NCI-H69 (cell line): ENCODE data around the gene AGT.
"Not testable (repeated sequence)": the region's sequence is repeated elsewhere in the genome, so short reads cannot be mapped to it uniquely, and the experiment has no call there.

Source experiments
- DNase-seq: peaks from one replicate; lab custom pipeline; 2025; lab: John Stamatoyannopoulos, UW

AGT gene

DNA sequence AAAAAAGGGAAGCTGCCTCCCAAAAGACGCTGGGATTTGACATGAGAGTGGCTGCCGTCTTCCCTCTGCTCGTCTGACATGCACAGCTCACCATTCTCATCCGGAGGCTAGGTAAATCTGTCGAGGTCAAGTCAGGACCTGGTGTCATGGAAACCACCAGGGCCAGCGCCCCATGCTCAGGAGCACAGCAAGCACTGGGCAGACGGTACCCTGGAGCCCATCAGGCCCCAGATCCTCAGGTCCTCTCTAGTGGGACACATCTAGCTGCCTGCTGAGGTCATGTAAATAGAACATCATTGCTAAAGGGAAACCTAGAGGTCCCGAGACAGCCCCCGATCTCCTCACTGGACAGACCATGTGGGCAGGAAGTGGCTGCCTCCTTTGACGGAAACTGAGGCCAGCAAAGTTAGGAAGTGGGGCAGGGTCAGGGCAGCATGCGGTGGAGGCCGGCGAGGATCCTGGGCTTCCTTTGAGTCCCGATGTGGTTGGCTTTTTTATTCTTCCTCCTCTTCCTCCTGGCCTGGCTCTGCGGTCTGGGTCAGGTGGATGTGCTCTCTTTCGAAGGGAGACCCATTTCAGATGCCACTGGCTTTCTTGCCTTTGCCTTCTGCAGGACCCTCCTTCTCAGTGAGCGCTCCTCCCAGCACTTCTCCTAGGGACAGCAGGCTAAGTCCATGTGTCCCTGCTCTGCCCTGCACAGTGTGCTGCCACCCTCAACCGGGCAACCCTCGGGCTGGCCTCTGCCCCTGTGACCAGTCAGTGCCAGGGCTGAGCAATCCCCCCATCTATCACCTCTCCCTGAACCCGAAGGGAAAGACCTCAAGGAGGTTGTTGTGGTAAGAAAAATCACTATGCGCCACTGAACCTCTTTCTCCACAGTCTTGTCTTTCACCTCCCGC lies 5.9 kb downstream of the AGT start:
- DNase-seq, result no peak

DNA sequence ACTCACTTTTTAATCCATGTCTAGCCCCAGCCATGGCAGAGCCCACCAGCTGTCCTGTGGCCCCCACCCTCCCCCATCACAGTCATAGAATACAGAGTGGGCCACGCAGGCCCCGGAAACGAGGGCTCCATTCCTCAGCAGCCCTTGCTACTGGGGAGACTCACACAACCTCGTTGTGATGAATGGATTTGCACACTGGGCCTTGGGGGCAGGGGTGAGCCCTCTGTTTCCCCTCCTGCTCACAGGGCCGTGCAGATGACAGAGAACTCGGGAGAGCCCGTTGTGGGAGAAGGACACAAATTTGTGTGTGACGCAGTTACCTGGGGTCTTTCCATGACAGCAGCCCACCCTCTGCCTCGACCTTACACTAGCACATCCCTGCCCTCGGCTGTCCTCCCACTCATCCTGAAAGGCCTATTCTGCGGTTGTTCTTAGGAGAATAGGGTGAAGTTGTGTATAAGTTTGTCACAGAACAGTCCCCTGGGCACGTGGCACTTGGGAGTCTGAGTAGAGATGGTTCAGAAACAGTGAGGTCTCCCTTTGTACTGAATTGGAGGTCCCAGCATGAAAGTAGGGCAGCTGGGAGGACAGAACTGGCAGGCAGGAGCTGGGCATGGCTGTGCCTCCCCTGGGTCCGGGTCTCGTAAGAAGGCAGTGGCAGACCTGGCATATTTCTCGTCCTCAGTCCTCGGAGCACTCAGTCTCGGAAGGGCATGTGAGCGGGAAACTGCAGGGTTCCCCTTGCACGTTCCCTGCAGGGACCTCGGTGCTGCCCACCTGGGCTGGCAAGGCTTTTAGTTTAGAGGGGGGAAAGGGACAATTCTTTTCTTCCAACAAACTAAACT lies 6.8 kb downstream of the AGT start:
- no peak for DNase-seq

DNA sequence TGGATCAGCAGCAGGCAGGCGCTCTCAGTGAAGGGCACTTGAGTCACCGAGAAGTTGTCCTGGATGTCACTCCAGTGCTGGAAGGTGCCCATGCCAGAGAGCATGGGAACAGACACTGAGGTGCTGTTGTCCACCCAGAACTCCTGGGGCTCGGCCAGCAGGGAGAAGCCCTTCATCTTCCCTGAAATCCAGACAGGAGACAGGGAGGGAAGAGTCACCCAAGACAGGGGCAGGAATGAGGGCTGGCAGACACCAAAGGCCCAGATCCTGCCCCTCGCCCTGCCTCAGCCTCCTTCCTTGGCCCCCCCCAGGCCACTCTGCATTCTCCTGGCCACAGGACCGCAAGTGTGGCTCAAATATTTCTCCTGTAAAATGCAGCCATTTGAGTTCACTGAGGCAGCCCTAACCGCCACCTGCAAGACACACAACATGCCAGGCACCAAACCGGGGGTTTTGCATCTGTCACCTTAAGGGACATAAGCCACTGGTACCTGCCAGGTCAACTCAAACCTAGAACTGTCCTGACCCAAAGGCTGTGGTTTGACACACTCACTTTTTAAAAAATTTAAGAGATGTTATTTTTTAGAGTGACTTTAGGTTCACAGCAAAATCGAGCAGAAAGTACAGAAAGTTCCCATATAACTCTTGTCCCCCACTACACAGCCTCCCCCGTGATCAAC lies 7.8 kb downstream of the AGT start:
- DNase-seq, result no peak

DNA sequence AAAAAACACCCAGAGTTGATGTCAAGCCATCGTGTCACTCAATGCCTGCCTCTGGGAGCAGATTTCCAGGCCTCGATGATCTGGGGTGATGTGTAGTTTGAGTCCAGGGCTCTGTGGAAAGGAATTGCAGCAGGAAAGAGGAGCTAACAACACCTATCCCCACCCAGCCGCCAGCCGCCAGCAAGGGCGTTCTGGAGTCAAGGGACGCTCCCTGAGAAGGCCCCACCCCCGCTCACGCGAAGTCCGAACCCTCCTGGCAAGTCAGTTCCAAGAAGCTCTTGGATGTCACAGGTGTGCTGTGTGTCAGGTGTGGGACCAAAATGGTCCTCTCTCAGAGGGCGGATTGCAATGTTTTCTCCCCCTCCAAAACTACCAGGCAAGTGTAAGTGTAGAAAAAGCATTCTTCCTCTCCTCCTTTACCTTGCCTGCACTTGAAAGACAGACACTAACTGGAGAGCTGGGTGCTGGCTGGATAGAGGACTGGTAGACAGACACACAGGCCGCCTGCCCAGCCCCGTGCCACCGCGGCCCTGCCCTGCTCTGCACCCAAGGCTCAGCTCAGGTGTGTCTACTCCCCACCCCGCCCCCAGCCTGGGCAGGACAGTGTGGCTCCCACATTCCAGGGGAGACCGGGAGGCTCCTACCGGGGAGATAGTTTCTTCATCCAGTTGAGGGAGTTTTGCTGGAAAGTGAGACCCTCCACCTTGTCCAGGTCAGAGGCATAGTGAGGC lies 8.5 kb downstream of the AGT start:
- no peak for DNase-seq

DNA sequence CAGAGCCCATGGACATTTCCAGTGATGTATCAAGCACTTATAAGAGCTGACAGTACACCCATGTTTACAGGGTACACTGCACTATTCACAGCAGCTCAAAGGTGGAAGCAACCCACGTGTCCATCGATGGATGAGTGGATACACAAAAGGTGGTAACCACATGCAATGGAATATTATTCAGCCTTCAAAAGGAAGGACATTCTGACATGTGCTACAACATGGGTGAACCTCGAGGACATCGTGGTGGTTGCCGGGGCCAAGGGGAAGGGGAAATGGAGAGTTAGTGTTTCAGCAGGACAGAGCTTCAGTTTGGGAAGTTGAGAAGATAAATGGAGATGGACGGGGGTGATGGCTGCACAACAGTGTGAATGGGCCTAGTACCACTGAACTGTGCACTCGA lies 9.1 kb downstream of the AGT start:
- DNase-seq, result no peak

DNA sequence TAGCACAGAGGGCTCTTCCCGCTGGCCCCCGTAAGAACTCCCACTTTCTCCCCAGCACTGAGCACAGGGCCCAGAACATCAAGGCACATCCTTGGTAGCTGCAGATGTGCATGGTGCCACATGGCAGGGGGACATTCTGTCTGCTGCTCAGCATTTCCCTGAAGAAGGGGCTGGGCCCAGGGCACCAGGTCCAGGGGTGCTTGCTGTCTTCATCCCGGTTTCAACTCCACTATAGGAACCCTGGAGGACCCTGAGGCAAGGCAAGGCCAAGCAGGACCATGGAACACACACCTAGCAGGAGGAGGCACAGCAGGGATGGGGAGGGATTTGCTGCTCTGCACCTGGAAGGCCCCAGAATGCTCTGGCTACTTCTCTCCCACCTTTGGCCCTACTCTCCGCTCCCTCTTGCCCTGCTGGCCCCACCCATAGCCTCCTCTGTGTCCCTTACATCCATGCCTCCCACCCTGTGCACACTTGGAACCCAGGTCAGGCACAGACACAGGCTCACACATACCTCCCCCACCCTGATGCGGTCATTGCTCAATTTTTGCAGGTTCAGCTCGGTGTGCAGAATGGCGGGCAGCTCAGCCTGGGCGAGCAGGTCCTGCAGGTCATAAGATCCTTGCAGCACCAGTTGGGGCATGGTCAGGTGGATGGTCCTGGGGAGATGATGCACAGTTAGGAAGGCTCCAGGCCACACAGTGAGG lies 10.1 kb downstream of the AGT start:
- DNase-seq, result no peak

DNA sequence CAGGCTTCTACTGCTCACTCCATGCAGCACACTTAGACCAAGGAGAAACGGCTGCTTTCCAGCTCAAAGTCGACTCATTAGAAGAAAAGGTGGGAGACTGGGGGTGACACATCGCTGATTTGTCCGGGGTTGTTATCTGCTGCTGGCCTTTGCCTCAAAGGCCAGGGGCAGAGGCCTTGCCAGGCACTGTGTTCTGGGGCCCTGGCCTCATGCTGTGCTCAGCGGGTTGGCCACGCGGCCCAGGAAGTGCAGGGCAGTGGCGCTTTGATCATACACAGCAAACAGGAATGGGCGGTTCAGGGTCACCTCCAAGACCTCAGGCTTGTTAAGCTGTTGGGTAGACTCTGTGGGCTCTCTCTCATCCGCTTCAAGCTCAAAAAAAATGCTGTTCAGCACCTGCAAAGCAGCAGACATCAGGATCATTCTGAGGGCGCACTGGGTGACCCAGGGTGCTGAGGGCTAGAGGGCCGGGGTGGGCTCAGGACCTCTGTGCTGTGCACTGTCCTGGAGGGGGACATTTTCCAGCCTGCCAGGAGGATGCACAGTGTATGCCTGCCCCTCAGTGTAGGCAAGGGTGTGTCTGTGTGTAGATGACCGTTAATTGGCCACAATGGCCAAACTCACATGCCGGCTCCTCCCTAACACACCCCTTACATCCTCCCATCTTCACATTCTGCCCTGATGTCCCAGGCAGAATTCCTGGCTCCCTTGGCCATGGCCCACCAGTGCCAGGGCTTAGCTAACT lies 10.8 kb downstream of the AGT start:
- DNase-seq, result peak; percentile 87

DNA sequence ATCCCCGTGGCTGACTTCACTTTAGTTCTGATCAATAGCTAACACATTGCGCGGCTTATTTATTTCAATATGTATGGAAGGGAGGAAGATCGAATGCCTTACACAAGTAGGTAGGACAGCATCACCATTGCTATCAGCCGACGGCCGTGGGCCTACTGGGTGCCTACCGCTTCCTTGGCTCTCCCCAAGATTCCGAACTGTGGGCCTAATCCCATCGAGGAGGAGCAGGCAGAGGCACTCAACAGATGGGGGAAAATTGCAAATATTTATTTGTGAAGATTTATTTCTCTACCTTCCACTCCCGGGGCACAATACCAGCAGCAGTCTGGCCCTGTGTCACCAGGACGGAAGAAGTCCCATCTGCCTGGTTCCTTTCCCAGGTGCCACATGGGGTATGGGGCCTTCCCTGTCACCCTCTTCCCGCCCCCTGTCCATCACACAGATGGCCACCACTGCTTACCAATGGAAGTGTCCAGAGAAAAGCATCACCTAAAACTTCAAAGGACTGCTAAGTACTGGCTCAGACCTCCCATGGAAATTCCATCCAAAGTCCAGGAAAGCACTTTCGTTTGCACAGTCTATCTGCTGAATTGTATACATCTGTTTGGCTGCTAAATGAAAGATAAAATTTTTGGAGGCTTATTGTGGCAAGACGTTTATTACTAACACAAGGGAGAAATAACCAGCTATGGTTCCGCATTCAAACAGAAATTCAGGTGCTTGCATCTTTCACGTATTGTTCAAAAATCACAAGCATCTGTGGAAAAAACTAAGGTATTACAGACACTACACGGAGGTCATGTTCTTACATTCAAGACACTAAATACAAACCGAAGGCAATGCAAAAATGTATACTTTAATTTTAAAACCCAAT lies 11.8 kb downstream of the AGT start:
- no peak for DNase-seq

DNA sequence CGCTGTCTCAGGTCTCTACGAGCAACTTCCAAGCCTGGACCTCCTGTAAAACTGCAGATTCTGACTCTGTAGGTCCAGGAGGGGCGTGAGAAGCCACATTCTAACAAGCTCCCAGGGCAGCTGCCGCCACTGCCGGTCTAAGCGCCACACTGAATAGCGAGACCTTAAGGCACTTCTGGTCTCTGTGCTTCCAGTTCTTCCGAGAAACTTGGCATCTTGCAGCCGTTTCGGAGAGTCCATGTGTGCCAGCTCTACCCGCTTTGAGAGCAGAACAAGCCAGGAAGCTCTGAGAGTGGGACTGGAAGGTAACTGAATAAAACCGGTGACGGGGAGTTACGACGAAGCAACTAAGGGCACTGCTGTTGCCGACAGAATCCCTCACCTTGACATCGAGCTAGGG lies 12.5 kb downstream of the AGT start:
- no peak for DNase-seq

DNA sequence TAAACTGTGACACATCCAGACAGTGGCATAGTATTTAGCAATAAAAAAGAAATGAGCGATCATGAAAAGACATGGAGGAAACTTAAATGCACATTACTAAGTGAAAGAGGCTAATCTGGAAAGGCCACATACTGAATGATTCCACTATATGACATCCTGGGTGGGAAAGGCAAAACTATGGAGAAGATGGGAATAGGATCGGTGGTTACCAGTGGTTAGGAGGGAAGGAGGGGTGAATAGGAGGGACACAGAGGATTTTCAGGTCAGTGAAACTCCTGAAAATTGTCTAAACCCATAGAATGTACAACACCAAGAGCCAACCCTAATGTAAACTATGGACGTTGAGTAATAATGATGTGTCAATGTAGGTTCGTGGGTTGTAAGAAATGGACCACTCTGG lies 13.8 kb downstream of the AGT start:
- DNase-seq, result no peak

DNA sequence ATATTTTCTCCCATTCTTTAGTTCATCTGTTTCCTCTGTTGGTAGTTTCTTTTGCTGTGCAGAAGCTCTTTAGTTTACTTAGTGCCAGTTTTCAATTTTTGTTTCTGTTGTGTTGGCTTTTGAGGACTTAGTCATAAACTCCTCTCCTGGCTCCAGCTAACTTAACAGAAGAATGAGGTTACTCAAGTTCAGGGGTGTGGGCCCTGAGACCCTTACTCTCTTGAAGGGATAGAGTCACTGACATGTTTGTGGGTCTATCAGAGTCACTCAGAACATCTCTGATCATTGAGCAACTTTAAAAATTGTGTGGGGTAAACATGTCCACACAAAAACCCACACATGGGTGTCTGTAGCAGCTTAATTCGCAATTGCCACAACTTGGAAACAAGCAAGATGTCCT lies 14.2 kb downstream of the AGT start:
- no peak for DNase-seq

DNA sequence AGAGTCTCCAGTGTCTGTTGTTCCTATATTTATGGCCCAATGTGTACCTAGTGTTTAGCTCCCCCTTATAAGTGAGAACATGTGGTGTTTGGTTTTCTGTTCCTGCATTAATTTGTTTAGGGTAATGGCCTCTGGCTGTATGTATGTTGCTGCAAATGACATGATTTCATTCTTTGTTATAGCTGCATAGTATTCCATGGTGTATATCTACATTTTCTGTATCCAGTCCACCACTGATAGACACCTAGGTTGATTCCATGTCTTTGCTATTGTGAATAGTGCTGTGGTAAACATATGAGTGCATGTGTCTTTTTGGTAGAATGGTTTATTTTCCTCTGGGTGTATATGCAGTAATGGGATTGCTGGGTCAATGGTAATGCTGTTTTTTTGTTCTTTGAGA lies 15.0 kb downstream of the AGT start:
- not testable (repeated sequence) for DNase-seq

DNA sequence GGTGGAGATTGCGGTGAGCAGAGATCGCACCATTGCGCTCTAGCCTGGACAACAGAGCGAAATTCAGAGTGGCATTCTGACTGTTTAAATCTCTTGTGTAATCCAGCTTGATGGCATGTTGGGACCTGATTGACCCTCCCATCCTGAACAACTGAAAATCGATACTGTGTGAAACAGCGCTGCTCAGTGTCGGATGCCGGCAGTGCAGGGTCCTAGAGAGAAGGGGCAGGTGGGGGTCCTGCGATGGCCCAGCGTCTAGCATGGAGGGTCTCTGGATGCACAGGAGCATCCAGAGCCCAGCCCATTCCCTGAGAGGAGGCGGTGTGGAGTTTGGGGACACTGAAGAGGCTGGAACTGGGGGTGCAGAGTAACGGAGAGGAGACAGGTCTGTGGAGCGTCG lies 15.8 kb downstream of the AGT start:
- DNase-seq, result no peak

DNA sequence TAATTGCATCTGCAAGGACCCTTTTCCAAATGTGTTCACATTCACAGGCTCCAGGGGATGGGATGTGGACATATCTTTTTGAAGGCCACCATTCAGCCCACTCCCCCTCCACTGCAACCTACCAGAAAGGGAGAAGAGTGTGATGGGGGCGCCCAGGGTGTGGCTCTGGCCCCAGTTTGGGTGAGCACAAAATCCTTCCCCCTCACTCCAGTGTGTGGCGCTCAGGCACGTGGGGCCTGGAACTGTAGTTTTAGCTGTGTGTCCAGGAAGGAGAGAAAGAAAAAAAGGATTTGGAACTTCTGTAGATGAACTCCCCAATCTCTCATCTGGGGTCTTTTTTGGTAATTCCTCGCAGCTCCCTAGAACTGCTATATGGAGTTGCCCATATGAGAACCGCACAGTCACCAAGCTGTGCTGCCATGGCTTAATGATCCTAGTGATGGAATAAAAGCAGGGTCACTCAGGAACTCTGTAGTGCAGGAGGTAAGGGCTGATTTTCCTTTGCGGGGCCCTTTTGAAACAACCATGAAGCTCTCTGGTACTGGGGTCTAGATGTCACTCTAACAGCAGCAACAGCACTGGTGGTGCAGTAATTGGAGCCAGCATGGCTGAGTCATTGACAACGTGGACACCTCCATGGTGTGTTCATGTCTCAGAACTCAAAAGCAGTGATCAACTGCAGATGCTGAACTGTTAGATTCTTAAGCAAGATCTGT lies 17.0 kb downstream of the AGT start:
- DNase-seq, result no peak

DNA sequence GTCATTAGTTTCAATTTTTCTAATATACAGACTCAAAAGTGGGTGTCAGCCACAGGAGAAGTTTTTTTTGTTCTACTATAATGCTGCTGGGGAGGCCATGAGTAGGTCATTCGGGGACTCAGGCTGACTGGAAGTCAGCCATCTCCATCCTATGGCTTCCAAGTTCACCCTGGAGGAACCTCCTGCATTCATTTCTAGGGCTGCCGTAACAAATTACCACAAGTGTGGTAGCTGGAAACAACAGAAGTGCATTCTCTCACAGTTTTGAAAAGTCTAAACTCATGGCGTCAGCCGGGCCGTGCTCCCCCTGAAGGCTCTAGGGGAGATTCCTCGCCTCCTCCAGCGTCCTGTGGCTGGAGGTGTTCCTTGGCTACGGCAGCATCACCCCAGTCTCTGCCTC lies 17.7 kb downstream of the AGT start:
- no peak for DNase-seq

DNA sequence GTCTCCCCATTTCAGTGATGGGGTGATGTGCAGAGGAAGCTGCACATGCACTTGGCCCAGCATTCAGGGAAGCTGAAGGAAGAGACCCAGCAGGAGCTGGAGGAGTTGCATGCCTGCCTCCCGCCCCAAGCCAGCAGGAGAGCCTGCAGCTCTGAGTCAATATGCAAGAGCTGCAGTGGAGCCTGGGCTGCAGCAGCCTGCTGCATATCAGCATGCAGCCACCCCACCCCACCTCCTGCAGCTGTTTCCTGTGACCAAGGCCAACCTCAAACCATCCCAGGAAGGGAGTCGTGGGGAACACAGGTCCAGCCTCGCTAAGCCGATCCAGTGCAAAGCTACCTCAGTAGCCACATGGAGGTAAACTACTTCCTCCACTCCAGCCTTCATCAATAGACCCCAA lies 18.9 kb downstream of the AGT start:
- no peak for DNase-seq

DNA sequence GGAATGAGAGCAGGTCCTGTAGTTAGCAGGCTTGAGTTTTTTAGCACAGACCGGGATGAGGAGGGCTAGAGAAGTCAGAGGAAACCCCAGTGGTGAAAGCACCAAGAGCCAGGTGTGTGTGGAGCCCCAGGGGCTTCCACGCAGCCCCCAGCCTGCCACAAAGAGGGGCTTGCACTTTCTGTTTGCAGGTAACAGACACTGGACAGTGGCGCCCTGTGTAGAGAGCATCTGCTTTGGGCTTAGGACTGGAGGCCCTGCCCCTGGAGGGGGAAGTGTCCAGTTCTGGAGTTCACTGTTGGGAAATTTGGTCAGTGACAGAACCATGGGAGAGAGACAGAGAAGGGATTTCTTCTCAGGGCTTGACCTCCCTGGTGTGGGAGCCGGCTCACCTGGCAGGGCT lies 19.5 kb downstream of the AGT start:
- DNase-seq, result no peak

DNA sequence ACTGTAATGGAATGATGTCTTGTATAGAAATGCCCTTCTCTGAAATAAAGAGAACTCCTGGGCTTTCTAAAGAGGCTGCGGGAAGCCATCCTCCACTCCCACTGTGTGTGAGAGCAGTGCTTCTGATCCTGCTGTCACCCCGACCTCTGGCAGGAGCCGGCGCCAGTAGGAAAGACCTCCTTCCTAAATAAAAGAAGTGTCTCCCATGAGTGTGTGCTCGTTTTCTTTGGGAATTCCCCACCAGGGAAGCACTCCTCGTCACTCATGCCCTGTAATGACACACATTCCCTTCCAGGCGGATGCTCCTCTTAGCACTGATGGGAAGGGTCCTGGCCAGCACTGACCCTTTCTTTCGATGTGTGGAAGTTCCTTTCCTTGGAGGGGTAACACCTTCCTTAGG lies 20.1 kb downstream of the AGT start:
- no peak for DNase-seq

DNA sequence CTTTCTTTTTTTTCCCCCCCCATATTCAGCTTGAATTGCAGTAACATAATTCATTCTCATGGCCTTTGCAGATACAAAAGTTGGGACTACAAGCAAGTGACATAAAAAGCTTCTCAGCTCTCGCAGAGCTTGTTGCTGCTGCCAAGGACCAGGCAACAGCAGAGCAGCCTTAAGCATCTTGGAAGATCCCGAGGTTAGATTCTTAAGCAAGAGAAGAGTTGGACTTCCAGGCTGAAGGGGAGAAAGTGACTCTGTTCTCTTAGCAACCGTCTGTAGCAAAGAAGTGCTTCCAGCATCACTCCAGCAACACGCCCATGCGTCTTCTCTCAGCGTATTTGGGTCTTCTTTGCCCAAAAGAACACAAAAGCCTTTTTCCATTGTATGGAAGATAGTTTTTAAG lies 20.7 kb downstream of the AGT start:
- DNase-seq, result no peak
